Neuronal stem cell (in vitro differentiated cells): ENCODE measurements around the gene SELENOT.

Experiments used
- DNase-seq: peaks from one replicate; pipeline ENCODE4 v3.0.0-alpha.2; 2013; ENCODE audit warnings: low spot score
- H2AFZ ChIP-seq: one replicate; pipeline ENCODE4 v1.6.1; 2013; ENCODE audit warnings: mild to moderate bottlenecking, low read length, inconsistent platforms
- H2AK5ac ChIP-seq: 2 replicates; pipeline ENCODE4 v1.6.1; 2013; ENCODE audit warnings: low read depth, mild to moderate bottlenecking, inconsistent platforms, low read length, moderate library complexity, mixed read lengths
- H2BK120ac ChIP-seq: 2 replicates; pipeline ENCODE4 v1.6.1; 2013; ENCODE audit warnings: low read depth, mild to moderate bottlenecking, inconsistent platforms, low read length, moderate library complexity, mixed read lengths
- H2BK12ac ChIP-seq: one replicate; pipeline ENCODE4 v1.6.1; 2013; ENCODE audit warnings: low read length, inconsistent platforms
- H2BK15ac ChIP-seq: 2 replicates; pipeline ENCODE4 v1.6.1; 2013; ENCODE audit warnings: mild to moderate bottlenecking, low read length, inconsistent platforms, mixed read lengths
- H2BK5ac ChIP-seq: one replicate; pipeline ENCODE4 v1.6.1; 2013; ENCODE audit warnings: inconsistent platforms, mild to moderate bottlenecking, low read length, moderate library complexity
- H3K14ac ChIP-seq: one replicate; pipeline ENCODE4 v1.6.1; 2013; ENCODE audit warnings: low read length, inconsistent platforms
- H3K18ac ChIP-seq: 2 replicates; pipeline ENCODE4 v1.6.1; 2013; ENCODE audit warnings: low read length, inconsistent platforms
- H3K23ac ChIP-seq: 2 replicates; pipeline ENCODE4 v1.6.1; 2013; ENCODE audit warnings: low read depth, mild to moderate bottlenecking, mixed read lengths, low read length, inconsistent platforms; ENCODE audit not compliant: poor library complexity
- H3K27ac ChIP-seq: replicated peaks from 3 replicates; pipeline ENCODE4 v1.5.1; 2013; ENCODE audit warnings: low read length, inconsistent platforms
- H3K27me3 ChIP-seq, 3 experiments: 2 replicates each; pipeline ENCODE4 v1.6.1; 2013; ENCODE audit warnings: low read length in 3 of 3, mild to moderate bottlenecking in 2 of 3, inconsistent platforms in 1 of 3, low read depth in 1 of 3, mixed read lengths in 1 of 3, moderate library complexity in 1 of 3; ENCODE audit not compliant: control insufficient read depth in 3 of 3, insufficient read depth in 3 of 3
- H3K36me3 ChIP-seq, 2 donors: replicated peaks in 1 of 2; 2 replicates each; pipeline ENCODE4 v1.6.1; 2013; ENCODE audit warnings: low read length in 2 of 2; ENCODE audit not compliant: control insufficient read depth in 2 of 2, insufficient read depth in 2 of 2
- H3K4ac ChIP-seq: 2 replicates; pipeline ENCODE4 v1.6.1; 2013; ENCODE audit warnings: inconsistent platforms, mild to moderate bottlenecking, low read length, moderate library complexity
- H3K4me1 ChIP-seq, 2 donors: 1 replicate in 1 of 2; 2 replicates in 1 of 2; pipeline ENCODE4 v1.6.1; 2013; ENCODE audit warnings: low read length in 2 of 2, low read depth in 1 of 2; ENCODE audit not compliant: control insufficient read depth in 2 of 2, insufficient read depth in 1 of 2
- H3K4me2 ChIP-seq: one replicate; pipeline ENCODE4 v1.6.1; 2013; ENCODE audit warnings: mild to moderate bottlenecking, low read length, inconsistent platforms; ENCODE audit not compliant: insufficient read depth, poor library complexity, severe bottlenecking
- H3K4me3 ChIP-seq, 2 donors: 2 replicates each; pipeline ENCODE4 v1.5.1; 2013; ENCODE audit warnings: low read length in 2 of 2, mild to moderate bottlenecking in 2 of 2, inconsistent platforms in 1 of 2, moderate library complexity in 1 of 2
- H3K79me1 ChIP-seq: one replicate; pipeline ENCODE4 v1.6.1; 2013; ENCODE audit warnings: low read depth, mild to moderate bottlenecking, inconsistent platforms, low read length, moderate library complexity
- H3K9ac ChIP-seq: one replicate; pipeline ENCODE4 v1.6.1; 2013; ENCODE audit warnings: mild to moderate bottlenecking, low read depth, low read length, inconsistent platforms; ENCODE audit not compliant: poor library complexity
- H3K9me3 ChIP-seq, 2 donors: replicated peaks in 1 of 2; 2 replicates each; pipeline versions ENCODE3 to v1.6.1; 2013; ENCODE audit warnings: low read length in 2 of 2, mild to moderate bottlenecking in 2 of 2, inconsistent platforms in 1 of 2, low read depth in 1 of 2, mixed read lengths in 1 of 2, moderate library complexity in 1 of 2; ENCODE audit not compliant: control insufficient read depth in 2 of 2, insufficient read depth in 1 of 2
- H4K8ac ChIP-seq: one replicate; pipeline ENCODE4 v1.6.1; 2013; ENCODE audit warnings: low read depth, mild to moderate bottlenecking, inconsistent platforms, low read length, moderate library complexity
- H4K91ac ChIP-seq: one replicate; pipeline ENCODE4 v1.6.1; 2013; ENCODE audit warnings: low read length, low read depth, mild to moderate bottlenecking, inconsistent platforms; ENCODE audit not compliant: poor library complexity
- WGBS, 2 donors: extraction: QIAGEN DNeasy Blood & Tissue Kit; methylation state at CpG; one replicate each; pipeline ENCODE4 v1.1.7; 2013; ENCODE audit warnings: missing lambda C conversion rate in 2 of 2, mixed read lengths in 1 of 2; ENCODE audit not compliant: insufficient read length in 2 of 2, insufficient replicate concordance in 1 of 2; ENCODE audit errors: extremely low coverage in 2 of 2; 5-methylcytosine and 5-hydroxymethylcytosine counted together

The SELENOT gene

GRCh38 chr3:150662410-150663200, 59.5 kb downstream of the SELENOT start:
- no peak for DNase-seq

GRCh38 chr3:150663461-150663860, 60.3 kb downstream of the SELENOT start:
- H2BK120ac ChIP-seq: no peak overlapping the region
- H3K4me2 ChIP-seq: no peak overlapping the region
- H4K91ac ChIP-seq: no peak overlapping the region
- H2BK15ac ChIP-seq: no peak overlapping the region
- H3K4ac ChIP-seq: no peak overlapping the region
- no peak overlapping the region for H2BK12ac ChIP-seq
- H2AFZ ChIP-seq: no peak overlapping the region
- no peak overlapping the region for H3K18ac ChIP-seq
- H3K4me3 ChIP-seq: no peak overlapping the region
- no peak overlapping the region for H3K14ac ChIP-seq
- no peak overlapping the region for H4K8ac ChIP-seq
- no peak overlapping the region for H3K27ac ChIP-seq
- H3K9me3 ChIP-seq: no peaks in the 10 kb centered on the region
- H3K9ac ChIP-seq: no peak overlapping the region
- no peaks in the 10 kb centered on the region for H3K36me3 ChIP-seq
- WGBS, 2 donors: no CpG with 5 or more reads among the region's 8 CpGs
- no peak overlapping the region for H3K23ac ChIP-seq
- H2AK5ac ChIP-seq: no peak overlapping the region
- H2BK5ac ChIP-seq: no peak overlapping the region
- peaks cover 0 to 2% of the 10 kb centered on the region in 2 donors for H3K4me1 ChIP-seq
- H3K27me3 ChIP-seq: peaks cover 0 to 17% (median 0%) of the 10 kb centered on the region in 3 experiments
- no peak for DNase-seq
- H3K79me1 ChIP-seq: no peaks in the 10 kb centered on the region

More at GRCh38 chr3:150662410-150663200, 59.5 kb downstream of the SELENOT start:
- Histone ChIP-seq H2AFZ (no peak overlapping the region), H2BK12ac (no peak overlapping the region), H2BK120ac (no peak overlapping the region), H3K36me3 (no peaks in the 10 kb centered on the region), H3K4ac (no peak overlapping the region), H3K9ac (no peak overlapping the region), H4K91ac (no peak overlapping the region), H3K23ac (no peak overlapping the region), H3K4me2 (no peak overlapping the region), H3K27ac (no peak overlapping the region), H3K14ac (no peak overlapping the region), H2BK15ac (no peak overlapping the region), H3K4me1 (peaks cover 0 to 2% of the 10 kb centered on the region in 2 donors), H3K9me3 (no peaks in the 10 kb centered on the region), H3K79me1 (no peaks in the 10 kb centered on the region), H2BK5ac (no peak overlapping the region), H2AK5ac (no peak overlapping the region), H3K18ac (no peak overlapping the region), H3K27me3 (peaks cover 0 to 13% (median 0%) of the 10 kb centered on the region in 3 experiments), H4K8ac (no peak overlapping the region), H3K4me3 (no peak overlapping the region)
- no CpG with 5 or more reads among the region's 7 CpGs for WGBS, 2 donors

- H2AK5ac ChIP-seq: no peak overlapping the region
- no peaks in the 10 kb centered on the region for H3K36me3 ChIP-seq
- H3K23ac ChIP-seq: no peak overlapping the region
- H3K4ac ChIP-seq: no peak overlapping the region
- no peak overlapping the region for H2BK5ac ChIP-seq
- no peak overlapping the region for H3K14ac ChIP-seq
- H3K4me1 ChIP-seq: no peaks in the 10 kb centered on the region
- no peaks in the 10 kb centered on the region for H3K9me3 ChIP-seq
- no CpG with 5 or more reads among the region's 5 CpGs for WGBS, 2 donors
- H2BK15ac ChIP-seq: no peak overlapping the region
- no peak overlapping the region for H3K4me2 ChIP-seq
- H3K9ac ChIP-seq: no peak overlapping the region
- no peak overlapping the region for H3K18ac ChIP-seq
- H2AFZ ChIP-seq: no peak overlapping the region
- H2BK12ac ChIP-seq: no peak overlapping the region
- H3K79me1 ChIP-seq: no peaks in the 10 kb centered on the region
- no peak overlapping the region for H3K4me3 ChIP-seq
- no peak for DNase-seq
- H3K27me3 ChIP-seq: peaks cover 0 to 13% (median 0%) of the 10 kb centered on the region in 3 experiments
- no peak overlapping the region for H4K8ac ChIP-seq
- H4K91ac ChIP-seq: no peak overlapping the region
- no peak overlapping the region for H3K27ac ChIP-seq
- no peak overlapping the region for H2BK120ac ChIP-seq
Observed at GRCh38 chr3:150666167-150666566, 63.0 kb downstream of the SELENOT start.

- H2AK5ac ChIP-seq: no peak overlapping the region
- no peak overlapping the region for H2AFZ ChIP-seq
- no peaks in the 10 kb centered on the region for H3K79me1 ChIP-seq
- H2BK15ac ChIP-seq: no peak overlapping the region
- no peaks in the 10 kb centered on the region for H3K4me1 ChIP-seq
- no peak overlapping the region for H4K91ac ChIP-seq
- no peak overlapping the region for H3K14ac ChIP-seq
- H3K4me3 ChIP-seq: no peak overlapping the region
- H3K4me2 ChIP-seq: no peak overlapping the region
- H2BK5ac ChIP-seq: no peak overlapping the region
- no peak overlapping the region for H3K23ac ChIP-seq
- H3K36me3 ChIP-seq: no peaks in the 10 kb centered on the region
- no peak for DNase-seq
- H3K9ac ChIP-seq: no peak overlapping the region
- H2BK120ac ChIP-seq: no peak overlapping the region
- H4K8ac ChIP-seq: no peak overlapping the region
- no peak overlapping the region for H3K27ac ChIP-seq
- WGBS, 2 donors: no CpG with 5 or more reads among the region's 3 CpGs
- no peaks in the 10 kb centered on the region for H3K27me3 ChIP-seq
- H3K9me3 ChIP-seq: no peaks in the 10 kb centered on the region
- H3K4ac ChIP-seq: no peak overlapping the region
- H2BK12ac ChIP-seq: no peak overlapping the region
- H3K18ac ChIP-seq: no peak overlapping the region
Observed at GRCh38 chr3:150673966-150674365, 70.8 kb downstream of the SELENOT start.
